ENCODE data around the gene B3GLCT. TPM values are rescaled to one million over a fixed set of nuclear protein-coding genes. Genes with fewer than 3 reads are reported as not detected.

B3GLCT gene
- total and polyA plus RNA-seq, 7 donors: 1.1 to 5.5 (median 2.8) TPM

- Histone ChIP-seq H3K36me3 (ENCODE audit: insufficient read depth in 1 of 2, low read depth in 1 of 2) (no peaks in the 10 kb centered on the region), H3K4me3 (no peak overlapping the region), H3K27me3 (ENCODE audit: insufficient read depth in 3 of 3, low read length in 2 of 3) (no peaks in the 10 kb centered on the region), H3K27ac (no peak overlapping the region), H3K4me1 (no peaks in the 10 kb centered on the region), H3K9me3 (no peaks in the 10 kb centered on the region)
- intact Hi-C loops (cut with DNase I): no loop called here
- DNase-seq (no peak), ATAC-seq (no peak)
- TF ChIP-seq CTCF (IDR thresholded peaks at IDR 0.05): no peak
Measured at GRCh38 chr13:31369213-31369612, 169.4 kb downstream of the B3GLCT start.

DNA sequence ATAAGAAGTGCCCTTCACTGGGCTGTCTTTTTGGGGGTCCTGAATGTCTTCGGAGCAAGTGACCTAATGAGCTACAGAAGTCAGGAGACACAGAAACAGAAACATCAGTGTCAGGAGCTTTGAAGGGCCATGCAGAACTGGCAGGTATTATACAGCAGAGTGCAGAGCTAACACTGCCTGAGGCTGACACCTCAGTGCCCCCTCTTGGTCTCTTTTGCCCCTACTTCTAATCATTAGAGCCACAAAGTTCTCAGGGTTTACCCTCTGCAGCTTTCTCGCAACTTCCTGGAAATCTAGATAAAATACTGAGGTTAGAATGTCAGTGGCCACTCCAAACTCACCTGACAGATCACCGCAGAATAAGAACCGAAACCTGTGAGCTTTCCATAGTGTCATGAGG is 172.7 kb downstream of the B3GLCT start:
- H3K27me3 ChIP-seq (ENCODE audit: insufficient read depth in 3 of 3, low read length in 2 of 3): no peaks in the 10 kb centered on the region
- ATAC-seq (no peak), DNase-seq (no peak)
- no peaks in the 10 kb centered on the region for H3K36me3 ChIP-seq (ENCODE audit: insufficient read depth in 1 of 2, low read depth in 1 of 2)
- no peaks in the 10 kb centered on the region for H3K9me3 ChIP-seq
- H3K4me1 ChIP-seq: no peaks in the 10 kb centered on the region
- H3K27ac ChIP-seq: no peak overlapping the region
- intact Hi-C loops (cut with DNase I): no loop called here
- H3K4me3 ChIP-seq: no peak overlapping the region
- WGBS, 3 donors: 91 to 98% (median 94%) methylated on average over 4 of the region's 4 CpGs
- no peak for TF ChIP-seq CTCF (IDR thresholded peaks at IDR 0.05)

GRCh38 chr13:31374682-31375081 is 174.9 kb downstream of the B3GLCT start:
- 38 to 46% (median 38%) methylated on average over 3 of the region's 3 CpGs for WGBS, 3 donors
- TF ChIP-seq CTCF (IDR thresholded peaks at IDR 0.05): no peak
- Histone ChIP-seq H3K4me1 (no peaks in the 10 kb centered on the region), H3K36me3 (ENCODE audit: insufficient read depth in 1 of 2, low read depth in 1 of 2) (no peaks in the 10 kb centered on the region), H3K27ac (no peak overlapping the region), H3K9me3 (no peaks in the 10 kb centered on the region), H3K4me3 (no peak overlapping the region), H3K27me3 (ENCODE audit: insufficient read depth in 3 of 3, low read length in 2 of 3) (no peaks in the 10 kb centered on the region)
- intact Hi-C loops (cut with DNase I): no loop called here
- DNase-seq (no peak), ATAC-seq (no peak)

- H3K4me3 ChIP-seq: no peak overlapping the region
- ATAC-seq (no peak), DNase-seq (no peak)
- no peaks in the 10 kb centered on the region for H3K9me3 ChIP-seq
- 21 to 35% (median 34%) methylated on average over 2 of the region's 2 CpGs for WGBS, 3 donors
- H3K27ac ChIP-seq: no peak overlapping the region
- H3K36me3 ChIP-seq (ENCODE audit: insufficient read depth in 1 of 2, low read depth in 1 of 2): no peaks in the 10 kb centered on the region
- H3K27me3 ChIP-seq (ENCODE audit: insufficient read depth in 3 of 3, low read length in 2 of 3): no peaks in the 10 kb centered on the region
- no peaks in the 10 kb centered on the region for H3K4me1 ChIP-seq
- no peak for TF ChIP-seq CTCF (IDR thresholded peaks at IDR 0.05)
- intact Hi-C loops (cut with DNase I): no loop called here
Measured at GRCh38 chr13:31377946-31378345, 178.2 kb downstream of the B3GLCT start.

DNA sequence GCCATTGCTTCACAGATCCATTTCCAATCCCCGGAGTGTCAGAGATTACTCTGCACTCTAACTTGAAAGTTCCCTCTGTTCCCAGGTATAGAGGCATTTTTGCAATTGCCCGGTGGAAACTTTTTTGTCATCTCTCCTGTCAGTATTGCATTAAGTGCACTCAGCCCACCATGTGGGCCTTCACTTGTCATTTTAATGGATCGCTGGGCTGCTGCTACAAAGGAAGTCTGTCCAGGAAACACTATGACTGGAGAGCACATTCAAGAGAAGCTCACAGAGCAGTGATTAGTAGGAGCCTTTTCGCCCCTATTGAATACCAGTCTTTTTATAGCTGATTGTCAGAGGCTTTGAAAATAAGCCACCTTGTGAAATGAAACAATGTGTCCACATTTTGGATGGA is 180.9 kb downstream of the B3GLCT start:
- intact Hi-C loops (cut with DNase I): no loop called here
- H3K36me3 ChIP-seq (ENCODE audit: insufficient read depth in 1 of 2, low read depth in 1 of 2): no peaks in the 10 kb centered on the region
- WGBS, 3 donors: 34 to 50% (median 49%) methylated on average over 4 of the region's 4 CpGs
- H3K27me3 ChIP-seq (ENCODE audit: insufficient read depth in 3 of 3, low read length in 2 of 3): no peaks in the 10 kb centered on the region
- no peaks in the 10 kb centered on the region for H3K4me1 ChIP-seq
- no peak overlapping the region for H3K27ac ChIP-seq
- ATAC-seq (no peak), DNase-seq (no peak)
- H3K4me3 ChIP-seq: no peak overlapping the region
- H3K9me3 ChIP-seq: no peaks in the 10 kb centered on the region
- TF ChIP-seq CTCF (IDR thresholded peaks at IDR 0.05): no peak
